Coronary artery (tissue), 2 donors: ENCODE results near the gene GLI2.
A peak's percentile ranks its signal among the peaks of the same experiment; 100 is the strongest.

Experiments used
- DNase-seq: peaks from one replicate; pipeline ENCODE4 v3.0.0-alpha.2; 2017; ENCODE audit warnings: low spot score
- H3K27ac ChIP-seq, 2 donors: fragments of 200-600 bp; sonication (generic); one replicate each; pipeline ENCODE4 v1.5.1; 2016 to 2019
- H3K4me3 ChIP-seq: fragments of 200-600 bp; sonication (generic); 2 replicates; pipeline ENCODE4 v1.5.1; 2016; ENCODE audit warnings: mild to moderate bottlenecking, moderate library complexity
- CTCF ChIP-seq: fragments of 200-600 bp; sonication (generic); IDR thresholded peaks from one replicate; pipeline ENCODE4 v1.5.1; 2019; ENCODE audit warnings: antibody characterized with exemption

Gene GLI2

DNA sequence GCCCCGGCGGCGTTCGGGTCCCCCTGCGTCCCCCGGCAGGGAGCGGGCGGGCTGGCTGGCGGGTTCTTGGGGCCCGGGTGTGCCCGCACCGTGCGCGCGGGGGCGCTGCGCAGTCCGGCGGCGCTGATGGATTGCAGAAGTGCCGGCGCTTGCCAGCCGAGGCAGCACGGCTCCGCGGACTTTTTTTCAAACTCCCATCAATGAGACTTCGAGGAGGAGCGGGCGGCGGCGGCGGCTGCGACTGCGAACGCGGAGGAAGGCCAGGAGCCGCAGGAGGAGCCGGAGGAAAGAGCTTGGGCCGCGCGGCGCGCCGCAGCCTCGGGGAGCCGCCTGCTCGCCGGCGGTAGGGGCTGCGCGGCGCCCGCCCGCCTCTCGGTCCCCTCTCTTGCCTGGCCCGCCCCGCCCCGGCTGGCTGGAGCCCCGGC lies at the start of gene GLI2:
Gene GLI2, plus strand, starts transcription at position 123 of the 425 bp plus-strand sequence. CDS start 61,453 bp downstream, outside the sequence.
- H3K4me3 ChIP-seq, result peak within 1 kb of the TSS; percentile 79
- peak; percentile 83 for DNase-seq

GRCh38 chr2:120685974-120686297 lies 49.7 kb upstream of the GLI2 start:
- no peak for DNase-seq
- no peak for TF ChIP-seq CTCF
- H3K4me3 ChIP-seq, result no peak overlapping the region
- no peak overlapping the region for H3K27ac ChIP-seq

More for the DNA sequence above, at the start of gene GLI2:
- peak within 1 kb of the TSS; percentile 88 to 91 for H3K27ac ChIP-seq
- peak; percentile 49 for TF ChIP-seq CTCF

DNA sequence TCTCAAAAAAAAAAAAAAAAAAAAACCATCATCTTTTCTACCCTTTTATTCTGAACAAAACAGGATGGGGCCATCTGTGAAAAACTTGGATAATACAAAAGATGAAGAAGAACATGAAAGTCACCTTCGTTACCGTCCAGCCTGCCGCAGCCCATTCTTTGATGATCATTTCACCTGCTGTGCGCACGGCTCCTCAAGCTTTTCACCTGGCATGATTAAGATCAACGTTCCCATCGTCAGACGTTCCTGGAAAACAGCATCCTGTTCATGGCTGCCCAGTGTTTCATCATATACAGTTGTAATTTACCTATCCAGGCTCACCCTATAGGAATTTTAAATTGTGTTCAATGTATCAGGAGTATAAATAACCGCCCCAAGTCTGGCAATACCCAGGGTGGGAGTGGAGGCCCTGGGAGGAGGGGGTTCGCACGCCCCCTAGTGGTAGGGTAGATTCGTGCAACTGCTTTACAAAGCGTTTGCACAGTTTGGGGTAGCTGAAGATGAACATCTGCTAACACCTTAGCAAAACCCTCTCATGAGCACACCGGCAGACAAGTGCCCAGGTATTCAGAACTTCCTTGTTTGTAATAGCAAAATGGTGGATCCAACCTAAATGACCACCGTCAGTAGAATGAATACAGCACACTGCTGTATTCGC lies 49.0 kb upstream of the GLI2 start:
- no peak overlapping the region for H3K4me3 ChIP-seq
- no peak overlapping the region for H3K27ac ChIP-seq
- DNase-seq, result no peak
- no peak for TF ChIP-seq CTCF

DNA sequence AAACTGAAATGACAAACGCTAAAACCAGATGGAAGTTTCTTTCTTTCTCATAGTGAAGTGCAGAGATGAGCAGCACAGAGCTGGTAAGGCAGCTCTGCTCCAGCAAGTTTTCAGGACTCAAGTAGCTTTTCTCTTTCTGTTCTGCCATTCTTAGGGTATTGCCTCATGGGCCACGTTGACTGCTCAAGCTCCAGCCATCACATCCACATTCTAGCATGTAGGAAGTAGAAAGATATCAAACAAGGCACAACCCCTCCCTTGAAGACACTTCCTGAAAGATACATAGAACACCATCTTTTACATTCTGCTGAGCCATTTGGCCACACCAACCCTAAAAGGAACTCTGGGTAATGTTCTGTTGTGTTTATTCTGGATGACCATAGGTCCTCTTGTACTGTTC lies 48.5 kb upstream of the GLI2 start:
- DNase-seq, result no peak
- no peak for TF ChIP-seq CTCF
- no peak overlapping the region for H3K4me3 ChIP-seq
- no peak overlapping the region for H3K27ac ChIP-seq

DNA sequence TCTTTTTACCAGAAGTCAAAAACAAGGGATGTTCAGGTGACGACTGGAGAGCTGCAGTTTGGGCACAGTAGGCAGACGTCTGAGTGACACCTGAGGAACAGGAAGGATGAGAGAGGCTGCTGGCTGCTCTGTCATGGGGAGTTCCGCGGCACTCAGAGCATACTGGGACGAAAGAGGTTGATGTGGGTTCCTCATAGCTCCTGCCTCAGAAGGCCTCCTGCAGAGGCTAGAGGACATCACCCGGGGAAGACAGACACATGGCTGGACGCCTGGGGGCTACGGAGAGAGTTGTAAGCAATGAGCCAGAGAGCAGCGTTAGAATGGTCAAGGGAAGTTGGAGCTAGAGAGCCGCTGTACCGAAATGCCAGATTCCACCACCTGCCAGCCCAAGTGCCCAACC lies 45.1 kb upstream of the GLI2 start:
- no peak overlapping the region for H3K4me3 ChIP-seq
- no peak for DNase-seq
- no peak overlapping the region for H3K27ac ChIP-seq
- no peak for TF ChIP-seq CTCF

GRCh38 chr2:120691410-120691809 lies 44.3 kb upstream of the GLI2 start:
- TF ChIP-seq CTCF, result no peak
- H3K27ac ChIP-seq, result no peak overlapping the region
- H3K4me3 ChIP-seq, result no peak overlapping the region
- DNase-seq, result no peak

DNA sequence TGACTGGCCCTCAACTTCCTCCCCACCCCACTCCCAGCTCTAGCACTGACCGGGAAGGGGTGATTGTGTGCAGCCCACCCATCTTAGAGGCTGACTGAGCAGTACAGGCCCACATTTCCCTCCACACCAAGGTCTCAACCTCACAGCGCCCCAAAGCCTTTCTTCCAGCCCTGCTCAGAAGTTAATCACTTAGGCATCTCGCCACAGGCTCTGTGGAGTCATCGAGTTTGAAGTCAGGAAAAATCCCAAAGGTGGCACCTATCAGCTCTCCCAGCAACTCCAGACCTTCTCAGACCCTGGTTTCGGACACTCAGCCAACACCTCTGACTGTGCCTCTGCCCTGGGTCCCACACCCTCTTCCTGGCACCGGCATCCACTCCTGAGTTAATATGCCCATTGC lies 43.0 kb upstream of the GLI2 start:
- no peak for DNase-seq
- Histone ChIP-seq H3K4me3 (no peak overlapping the region), H3K27ac (no peak overlapping the region)
- TF ChIP-seq CTCF, result no peak
